AG09319 (cell line): Measurements from ENCODE around the gene CFAP54.

Experiments used
- DNase-seq: peaks from one replicate; pipeline ENCODE4 v3.0.0-alpha.2; 2010; ENCODE audit warnings: low read depth; ENCODE audit errors: extremely low read depth
- TF ChIP-seq, protein P1 (sequence below): IDR thresholded peaks from 2 replicates; pipeline ENCODE4 v1.5.1; 2011; ENCODE audit warnings: low read depth, mild to moderate bottlenecking, inconsistent platforms, low read length, moderate library complexity

The CFAP54 gene

GRCh38 chr12:96495841-96496545 is 6.6 kb downstream of the CFAP54 start:
- no peak for DNase-seq
- TF ChIP-seq, protein P1, sequence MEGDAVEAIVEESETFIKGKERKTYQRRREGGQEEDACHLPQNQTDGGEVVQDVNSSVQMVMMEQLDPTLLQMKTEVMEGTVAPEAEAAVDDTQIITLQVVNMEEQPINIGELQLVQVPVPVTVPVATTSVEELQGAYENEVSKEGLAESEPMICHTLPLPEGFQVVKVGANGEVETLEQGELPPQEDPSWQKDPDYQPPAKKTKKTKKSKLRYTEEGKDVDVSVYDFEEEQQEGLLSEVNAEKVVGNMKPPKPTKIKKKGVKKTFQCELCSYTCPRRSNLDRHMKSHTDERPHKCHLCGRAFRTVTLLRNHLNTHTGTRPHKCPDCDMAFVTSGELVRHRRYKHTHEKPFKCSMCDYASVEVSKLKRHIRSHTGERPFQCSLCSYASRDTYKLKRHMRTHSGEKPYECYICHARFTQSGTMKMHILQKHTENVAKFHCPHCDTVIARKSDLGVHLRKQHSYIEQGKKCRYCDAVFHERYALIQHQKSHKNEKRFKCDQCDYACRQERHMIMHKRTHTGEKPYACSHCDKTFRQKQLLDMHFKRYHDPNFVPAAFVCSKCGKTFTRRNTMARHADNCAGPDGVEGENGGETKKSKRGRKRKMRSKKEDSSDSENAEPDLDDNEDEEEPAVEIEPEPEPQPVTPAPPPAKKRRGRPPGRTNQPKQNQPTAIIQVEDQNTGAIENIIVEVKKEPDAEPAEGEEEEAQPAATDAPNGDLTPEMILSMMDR: no peak

GRCh38 chr12:96496944-96497343 is 7.6 kb downstream of the CFAP54 start:
- DNase-seq: no peak
- TF ChIP-seq, protein P1: no peak

GRCh38 chr12:96497855-96498254 is 8.5 kb downstream of the CFAP54 start:
- TF ChIP-seq, protein P1: no peak
- no peak for DNase-seq

DNA sequence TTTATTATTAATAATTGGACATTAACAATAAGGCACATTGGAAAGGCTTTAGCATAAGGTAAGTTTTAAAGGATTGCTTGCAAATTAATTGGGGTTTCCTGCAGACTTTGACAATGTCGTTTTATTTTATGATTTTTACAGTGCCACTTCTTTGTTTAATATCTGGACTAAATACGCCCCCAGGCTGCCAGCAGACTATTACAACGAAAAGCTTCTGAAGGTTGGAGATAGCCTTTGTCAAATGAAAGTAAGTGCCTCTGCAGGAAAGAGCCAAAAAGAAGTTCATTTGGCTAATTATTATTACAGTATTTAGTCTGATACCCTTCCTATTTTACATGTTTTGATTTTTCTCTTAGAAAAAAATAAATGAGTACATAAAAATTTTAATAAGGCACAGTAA is 11.3 kb downstream of the CFAP54 start:
- TF ChIP-seq, protein P1: peak; percentile 24
- DNase-seq: no peak

- TF ChIP-seq, protein P1: no peak
Measured at GRCh38 chr12:96501133-96501761, 11.9 kb downstream of the CFAP54 start.

DNA sequence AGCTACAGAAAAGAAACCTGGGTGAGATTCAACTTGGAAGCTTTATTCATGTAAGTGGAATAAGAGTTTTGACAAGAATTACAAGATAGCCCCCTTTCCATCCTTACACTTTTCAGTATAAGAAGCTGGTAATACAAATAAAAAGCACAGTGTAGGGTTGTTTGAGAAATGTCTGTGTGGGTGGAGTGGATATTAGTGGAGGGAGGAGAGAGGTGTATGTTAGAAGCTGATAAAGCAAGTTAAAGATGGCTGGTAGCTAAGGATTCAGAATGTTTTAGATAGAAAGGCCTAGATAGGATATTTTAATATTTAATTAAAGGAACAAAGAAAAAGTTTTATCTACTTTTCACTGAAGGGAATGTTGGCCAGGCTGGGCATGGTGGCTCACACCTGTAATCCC is 12.5 kb downstream of the CFAP54 start:
- DNase-seq: no peak
- TF ChIP-seq, protein P1: no peak

More at GRCh38 chr12:96501133-96501761, 11.9 kb downstream of the CFAP54 start:
- no peak for DNase-seq

DNA sequence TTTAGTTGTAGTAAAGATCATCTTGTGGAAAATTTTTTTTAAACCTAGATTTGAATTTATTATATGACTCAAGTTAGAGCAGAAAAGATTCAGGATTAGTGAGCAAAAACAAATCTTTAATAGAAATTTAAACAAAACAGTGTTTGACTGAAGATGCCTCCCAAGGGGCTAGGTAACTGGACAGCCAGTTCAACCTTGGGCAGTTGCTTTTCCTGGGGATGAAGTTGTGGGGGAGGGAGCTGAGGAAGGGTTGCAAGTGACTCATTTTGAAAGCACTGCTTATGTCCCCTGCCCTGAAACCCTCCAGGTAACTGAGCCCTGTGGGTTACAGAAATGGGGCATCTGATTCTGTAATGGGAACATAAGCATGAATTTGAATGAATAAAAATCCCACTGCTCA is 13.1 kb downstream of the CFAP54 start:
- no peak for DNase-seq
- TF ChIP-seq, protein P1: no peak
